ENCODE measurements around the gene SIPA1L2.

Gene SIPA1L2

GRCh38 chr1:232602622-232603021 lies 27.3 kb downstream of the SIPA1L2 start:
- no peak; the same call in 1 of the 2 replicates for TF ChIP-seq CTCF (IDR thresholded peaks at IDR 0.05; ENCODE audit: low read depth, low read length)
- DNase-seq (ENCODE audit: extremely low read depth, low read depth): no peak

- no peak for TF ChIP-seq CTCF (IDR thresholded peaks at IDR 0.05; ENCODE audit: low read depth, low read length)
- DNase-seq (ENCODE audit: extremely low read depth, low read depth): no peak
Measured at GRCh38 chr1:232600424-232601258, 29.3 kb downstream of the SIPA1L2 start.

DNA sequence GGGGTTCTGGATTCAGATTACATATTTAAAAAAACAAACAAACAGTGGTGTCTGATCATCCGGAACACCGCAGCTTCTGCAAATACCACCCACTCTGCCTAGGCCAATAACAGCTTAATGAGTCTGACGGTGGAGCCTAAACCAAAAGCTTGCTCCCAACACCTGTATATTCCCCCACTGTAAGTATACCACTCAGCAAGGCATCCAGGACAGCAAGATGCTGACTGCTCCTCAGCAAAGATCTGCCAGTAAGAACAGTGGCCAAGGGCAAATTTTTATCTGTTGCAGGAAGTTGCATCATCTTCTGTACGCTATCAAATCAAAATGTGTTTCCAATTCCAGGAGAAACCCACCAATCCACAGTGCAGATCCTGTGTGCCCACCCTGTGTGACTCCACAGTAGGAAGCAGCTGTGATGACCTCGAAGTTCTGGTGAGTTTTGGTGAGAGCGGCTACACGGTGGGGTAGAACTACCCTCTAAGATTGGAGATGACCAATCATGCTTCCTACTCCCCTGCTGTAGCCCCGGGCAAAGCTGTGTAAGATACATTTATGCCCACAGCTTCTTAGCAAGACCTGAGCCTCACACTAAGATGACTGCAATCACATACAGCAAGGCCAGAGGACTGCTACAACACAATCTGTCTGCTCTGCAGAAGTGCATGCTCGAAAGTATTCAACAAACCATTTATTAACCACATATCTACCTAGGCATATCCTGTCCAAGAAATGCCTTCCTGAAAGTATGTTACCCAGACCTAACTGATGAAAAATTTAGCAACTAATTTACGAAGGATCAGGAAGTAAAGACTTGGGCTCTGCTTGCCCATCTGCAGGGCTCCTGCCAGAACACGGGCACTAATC lies 30.5 kb downstream of the SIPA1L2 start:
- peak; percentile 16 for DNase-seq (ENCODE audit: extremely low read depth, low read depth)
- no peak for TF ChIP-seq CTCF (IDR thresholded peaks at IDR 0.05; ENCODE audit: low read depth, low read length)

GRCh38 chr1:232598837-232599177 lies 31.1 kb downstream of the SIPA1L2 start:
- TF ChIP-seq CTCF (IDR thresholded peaks at IDR 0.05; ENCODE audit: low read depth, low read length): no peak
- DNase-seq (ENCODE audit: extremely low read depth, low read depth): no peak

GRCh38 chr1:232598133-232598532 lies 31.8 kb downstream of the SIPA1L2 start:
- no peak for TF ChIP-seq CTCF (IDR thresholded peaks at IDR 0.05; ENCODE audit: low read depth, low read length)
- DNase-seq (ENCODE audit: extremely low read depth, low read depth): no peak

DNA sequence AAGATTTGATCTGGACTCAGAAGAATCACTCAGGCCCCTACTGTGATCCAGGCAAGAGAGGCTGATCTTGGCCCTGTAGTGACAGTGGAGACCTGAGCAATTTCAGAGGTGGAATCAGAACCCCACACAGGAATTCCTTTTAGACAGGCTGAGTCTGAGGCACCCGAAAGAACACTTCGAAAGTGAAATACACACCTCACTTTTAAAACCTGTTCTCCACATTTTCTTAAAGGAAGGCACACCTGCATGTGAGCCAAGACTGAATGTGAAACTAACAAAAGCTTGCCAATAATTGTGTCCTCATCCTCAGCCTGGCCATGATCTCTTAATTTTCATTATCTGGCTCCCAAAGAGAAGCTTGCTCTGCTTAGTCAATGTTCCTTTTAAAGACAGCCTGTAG lies 32.2 kb downstream of the SIPA1L2 start:
- DNase-seq (ENCODE audit: extremely low read depth, low read depth): no peak

More for the DNA sequence above, 32.2 kb downstream of the SIPA1L2 start:
- TF ChIP-seq CTCF (IDR thresholded peaks at IDR 0.05; ENCODE audit: low read depth, low read length): no peak

All from AG09319 (cell line).